OCI-LY7 (cell line): ENCODE measurements around the gene TGFBR3. TPM values are rescaled to one million over a fixed set of nuclear protein-coding genes. Genes with fewer than 3 reads are reported as not detected.

ENCODE experiments used
- BruUV-seq: library from RNA; stranded (reverse); fragments of 400-500 nt; replicated peaks from 2 replicates; lab custom pipeline; 2021; lab: Mats Ljungman, UMichigan
- CTCF ChIA-PET: fragments of 300-600 bp; sonication (Branson Sonifier 250); formaldehyde crosslinking; loops from one replicate; lab custom pipeline; 2022; ENCODE audit warnings: antibody characterized with exemption; ENCODE audit not compliant: unreplicated experiment; lab: Charles Lee
- POLR2A ChIA-PET: fragments of 300-600 bp; sonication (Branson Sonifier 250); formaldehyde crosslinking; loops from one replicate; lab custom pipeline; 2022; ENCODE audit warnings: antibody characterized with exemption; lab: Charles Lee
- DNase-seq: peaks from one replicate; pipeline ENCODE4 v3.0.0-alpha.2; 2015; ENCODE audit warnings: low spot score
- H2AFZ ChIP-seq: fragments of 200-600 bp; sonication (generic), shearing (Covaris generic); 2 replicates; pipeline ENCODE4 v1.6.1; 2014; ENCODE audit warnings: mild to moderate bottlenecking, antibody characterized with exemption, low read length, moderate library complexity
- H3K27ac ChIP-seq: fragments of 200-600 bp; sonication (generic); 2 replicates; pipeline ENCODE4 v1.5.1; 2014; ENCODE audit warnings: mixed run types, low read depth, mild to moderate bottlenecking, moderate library complexity, low read length, inconsistent platforms; ENCODE audit not compliant: poor library complexity, severe bottlenecking
- H3K36me3 ChIP-seq: fragments of 200-600 bp; sonication (generic); 2 replicates; pipeline ENCODE4 v1.6.1; 2014; ENCODE audit warnings: mild to moderate bottlenecking, antibody characterized with exemption, low read length, moderate library complexity, mixed read lengths; ENCODE audit not compliant: insufficient read depth
- H3K4me1 ChIP-seq: fragments of 200-600 bp; sonication (generic); 2 replicates; pipeline ENCODE4 v1.5.1; 2014; ENCODE audit warnings: mild to moderate bottlenecking, low read length; ENCODE audit not compliant: insufficient read depth, poor library complexity, severe bottlenecking
- H3K4me2 ChIP-seq: fragments of 200-600 bp; sonication (generic); 2 replicates; pipeline ENCODE4 v1.6.1; 2014; ENCODE audit warnings: mild to moderate bottlenecking, low read length
- H3K4me3 ChIP-seq: fragments of 200-600 bp; sonication (generic); 2 replicates; pipeline ENCODE4 v1.5.1; 2014; ENCODE audit warnings: mild to moderate bottlenecking, low read depth, low read length; ENCODE audit not compliant: poor library complexity, severe bottlenecking
- H3K79me2 ChIP-seq: fragments of 200-600 bp; sonication (generic); 2 replicates; pipeline ENCODE4 v1.6.1; 2016; ENCODE audit warnings: low read depth, mild to moderate bottlenecking, low read length, moderate library complexity, mixed read lengths; ENCODE audit not compliant: insufficient read depth
- H3K9me2 ChIP-seq: fragments of 200-600 bp; sonication (generic); 2 replicates; pipeline ENCODE4 v1.6.1; 2016; ENCODE audit warnings: mild to moderate bottlenecking, low read length, mixed read lengths; ENCODE audit not compliant: insufficient read depth
- H3K9me3 ChIP-seq: fragments of 200-600 bp; sonication (generic); 2 replicates; pipeline ENCODE4 v1.6.1; 2014; ENCODE audit warnings: mild to moderate bottlenecking, mixed run types, low read length, mixed read lengths
- H4K20me1 ChIP-seq: fragments of 200-600 bp; sonication (generic); 2 replicates; pipeline ENCODE4 v1.6.1; 2014; ENCODE audit warnings: mild to moderate bottlenecking, antibody characterized with exemption, low read length, moderate library complexity, mixed read lengths; ENCODE audit not compliant: insufficient read depth
- EZH2phosphoT487 ChIP-seq: fragments of 200-600 bp; sonication (generic); IDR thresholded peaks from 2 replicates; pipeline ENCODE4 v1.6.1; 2018; ENCODE audit warnings: low read depth, borderline replicate concordance, mild to moderate bottlenecking, mixed run types, antibody characterized with exemption, low read length, moderate library complexity, mixed read lengths
- intact Hi-C: fragments of 100-400 bp; cut with micrococcal nuclease; formaldehyde crosslinking; loops from one replicate; pipeline ENCODE4 v1.10.0; 2022; ENCODE audit not compliant: unreplicated experiment
- total RNA-seq, 2 experiments: library from RNA; depleted of rRNA in 1 of 2; stranded (reverse); fragments of >200 nt in 1 of 2; shearing (Covaris generic) in 1 of 2; gene quantifications; 2 replicates each; pipeline ENCODE4 v1.2.3, GENCODE V29; 2014 to 2022
- TF ChIP-seq, protein P1 (sequence below): fragments of 200-600 bp; sonication (generic); conservative IDR thresholded peaks from 2 replicates; pipeline ENCODE4 v1.5.1; 2014; ENCODE audit warnings: mild to moderate bottlenecking, antibody characterized with exemption, low read length, moderate library complexity, mixed read lengths

Gene TGFBR3
- total RNA-seq, 2 experiments from 2014 or later, result not detected

DNA sequence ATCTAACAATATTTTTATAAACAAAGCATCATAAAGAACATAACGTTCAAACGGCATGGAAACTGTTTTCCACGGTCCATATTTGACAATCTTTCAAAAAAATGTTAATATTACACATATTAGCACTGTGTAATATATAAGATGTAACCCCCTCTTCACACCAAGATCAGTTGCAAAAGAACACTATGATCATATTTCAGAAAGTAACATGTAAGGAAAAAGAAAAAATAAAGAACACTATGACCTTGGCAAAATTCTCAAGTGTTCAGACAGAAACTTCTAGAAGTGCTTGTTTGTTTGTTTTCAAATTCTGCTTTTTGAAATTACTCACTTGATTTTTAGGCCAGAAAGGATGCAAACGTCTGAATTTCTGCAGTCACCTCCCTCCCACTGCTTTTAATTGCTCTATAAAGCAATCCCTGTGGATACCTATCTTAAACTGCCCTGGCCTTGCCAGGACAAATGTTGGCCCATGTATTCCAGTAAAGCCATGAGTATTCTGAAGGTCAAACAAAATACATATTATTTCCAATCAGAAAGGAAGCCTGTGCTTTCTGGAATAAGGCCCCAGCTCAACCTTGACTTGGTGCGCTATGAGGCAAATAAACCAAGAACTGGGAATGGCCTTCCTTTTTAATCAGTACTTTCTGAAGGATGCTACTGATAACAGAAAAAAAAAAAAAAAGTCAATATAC lies 68.6 kb downstream of the TGFBR3 start:
- Histone ChIP-seq H3K9me2 (no peaks in the 10 kb centered on the region; the same call in 1 of the 2 replicates), H3K27ac (no peak overlapping the region), H3K4me1 (no peaks in the 10 kb centered on the region), H3K9me3 (no peaks in the 10 kb centered on the region), H3K4me3 (no peak overlapping the region), H2AFZ (no peak overlapping the region), H3K4me2 (no peak overlapping the region), H3K79me2 (no peaks in the 10 kb centered on the region), H3K36me3 (no peaks in the 10 kb centered on the region), H4K20me1 (no peaks in the 10 kb centered on the region)
- POLR2A ChIA-PET, result interaction anchor here (0.7 kb wide), 1 partner anchor 18 kb away, joined by 3 read pairs; no protein-coding TSS in a partner anchor
- no peak for TF ChIP-seq EZH2phosphoT487
- TF ChIP-seq, protein P1, sequence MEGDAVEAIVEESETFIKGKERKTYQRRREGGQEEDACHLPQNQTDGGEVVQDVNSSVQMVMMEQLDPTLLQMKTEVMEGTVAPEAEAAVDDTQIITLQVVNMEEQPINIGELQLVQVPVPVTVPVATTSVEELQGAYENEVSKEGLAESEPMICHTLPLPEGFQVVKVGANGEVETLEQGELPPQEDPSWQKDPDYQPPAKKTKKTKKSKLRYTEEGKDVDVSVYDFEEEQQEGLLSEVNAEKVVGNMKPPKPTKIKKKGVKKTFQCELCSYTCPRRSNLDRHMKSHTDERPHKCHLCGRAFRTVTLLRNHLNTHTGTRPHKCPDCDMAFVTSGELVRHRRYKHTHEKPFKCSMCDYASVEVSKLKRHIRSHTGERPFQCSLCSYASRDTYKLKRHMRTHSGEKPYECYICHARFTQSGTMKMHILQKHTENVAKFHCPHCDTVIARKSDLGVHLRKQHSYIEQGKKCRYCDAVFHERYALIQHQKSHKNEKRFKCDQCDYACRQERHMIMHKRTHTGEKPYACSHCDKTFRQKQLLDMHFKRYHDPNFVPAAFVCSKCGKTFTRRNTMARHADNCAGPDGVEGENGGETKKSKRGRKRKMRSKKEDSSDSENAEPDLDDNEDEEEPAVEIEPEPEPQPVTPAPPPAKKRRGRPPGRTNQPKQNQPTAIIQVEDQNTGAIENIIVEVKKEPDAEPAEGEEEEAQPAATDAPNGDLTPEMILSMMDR, result no peak
- no peak for DNase-seq
- CTCF ChIA-PET, result interaction anchor here (0.6 kb wide), 1 partner anchor 12 kb away, joined by 3 read pairs; no protein-coding TSS in a partner anchor
- no TSS peak for BruUV-seq
- intact Hi-C loops, result no loop called here

DNA sequence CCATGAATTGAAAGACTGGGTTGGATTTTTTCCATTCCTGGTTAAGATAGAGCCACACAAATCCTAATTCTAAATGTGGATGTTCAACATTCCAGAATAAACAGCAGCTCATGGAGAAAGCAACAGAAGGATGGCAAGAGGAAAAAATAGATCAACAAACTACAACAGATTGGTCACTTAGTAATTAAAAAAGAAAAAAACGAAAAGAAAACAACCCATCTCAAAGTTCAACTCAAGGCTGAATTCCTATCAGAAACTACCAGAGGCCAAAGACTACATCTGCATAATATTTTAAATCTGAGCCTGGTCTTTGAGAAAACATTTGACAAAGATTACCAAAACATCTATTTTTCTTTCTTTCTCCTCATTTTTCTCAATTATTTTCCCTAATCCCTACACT lies 69.9 kb downstream of the TGFBR3 start:
- CTCF ChIA-PET, result no interaction called here
- Histone ChIP-seq H3K4me1 (no peaks in the 10 kb centered on the region), H3K9me3 (no peaks in the 10 kb centered on the region), H3K9me2 (no peaks in the 10 kb centered on the region; the same call in 1 of the 2 replicates), H3K4me2 (no peak overlapping the region), H3K27ac (no peak overlapping the region), H2AFZ (no peak overlapping the region), H3K4me3 (no peak overlapping the region), H3K79me2 (no peaks in the 10 kb centered on the region), H3K36me3 (no peaks in the 10 kb centered on the region), H4K20me1 (no peaks in the 10 kb centered on the region)
- no peak for TF ChIP-seq EZH2phosphoT487
- TF ChIP-seq, protein P1, result no peak
- no peak for DNase-seq
- BruUV-seq, result no TSS peak
- POLR2A ChIA-PET, result interaction anchor here (1.0 kb wide), 1 partner anchor 45 kb away, joined by 3 read pairs; no protein-coding TSS in a partner anchor
- intact Hi-C loops, result no loop called here

DNA sequence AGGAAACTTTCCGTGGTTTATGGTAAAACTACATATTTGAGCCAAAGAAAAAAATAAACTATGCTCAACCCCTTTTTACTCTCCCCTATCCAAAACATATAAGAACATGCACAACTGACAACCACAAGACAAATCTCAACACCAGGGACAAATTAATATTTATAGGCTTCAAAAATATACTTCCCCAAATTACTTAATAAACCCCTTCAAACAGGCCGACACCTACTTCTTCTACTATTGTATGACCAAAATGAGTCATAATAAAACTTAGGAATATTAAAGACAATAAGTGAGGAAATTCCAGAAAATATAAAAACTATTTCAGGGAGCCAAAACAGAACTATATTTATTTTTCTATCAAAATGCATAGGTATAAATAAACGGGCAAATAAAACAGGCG lies 71.5 kb downstream of the TGFBR3 start:
- CTCF ChIA-PET, result no interaction called here
- no peak for DNase-seq
- H3K27ac ChIP-seq, result no peak overlapping the region
- intact Hi-C loops, result no loop called here
- H3K9me2 ChIP-seq, result no peaks in the 10 kb centered on the region; the same call in 1 of the 2 replicates
- POLR2A ChIA-PET, result no interaction called here
- no peaks in the 10 kb centered on the region for H4K20me1 ChIP-seq
- H3K4me1 ChIP-seq, result no peaks in the 10 kb centered on the region
- H3K36me3 ChIP-seq, result no peaks in the 10 kb centered on the region
- H3K9me3 ChIP-seq, result no peaks in the 10 kb centered on the region
- no TSS peak for BruUV-seq
- no peak overlapping the region for H2AFZ ChIP-seq
- no peak for TF ChIP-seq EZH2phosphoT487
- no peaks in the 10 kb centered on the region for H3K79me2 ChIP-seq
- no peak overlapping the region for H3K4me2 ChIP-seq
- H3K4me3 ChIP-seq, result no peak overlapping the region
